Neural crest cell (in vitro differentiated cells): ENCODE data around the gene ATAD3B. TPM values are rescaled to one million over a fixed set of nuclear protein-coding genes. Genes with fewer than 3 reads are reported as not detected.
"Not testable (repeated sequence)": the region's sequence is repeated elsewhere in the genome, so short reads cannot be mapped to it uniquely, and the experiment has no call there.

ENCODE experiments used
- DNase-seq: peaks from one replicate; pipeline ENCODE4 v3.0.0; 2021; ENCODE audit warnings: low read depth, mixed read lengths, low spot score
- H3K27ac Mint-ChIP-seq: one replicate; pipeline ENCODE4 v1.8.0; 2021; ENCODE audit warnings: mild to moderate bottlenecking, mixed read lengths; ENCODE audit not compliant: unreplicated experiment
- H3K27me3 Mint-ChIP-seq: 2 replicates; pipeline ENCODE4 v1.8.0; 2021; ENCODE audit warnings: low read depth, mild to moderate bottlenecking, mixed read lengths
- H3K36me3 Mint-ChIP-seq: 2 replicates; pipeline ENCODE4 v1.8.0; 2021; ENCODE audit warnings: low read depth, mild to moderate bottlenecking, mixed read lengths
- H3K4me1 Mint-ChIP-seq: 2 replicates; pipeline ENCODE4 v1.8.0; 2021; ENCODE audit warnings: mixed read lengths
- H3K4me3 Mint-ChIP-seq: one replicate; pipeline ENCODE4 v1.8.0; 2021; ENCODE audit warnings: mild to moderate bottlenecking, mixed read lengths
- H3K9me3 Mint-ChIP-seq: 2 replicates; pipeline ENCODE4 v1.8.0; 2021; ENCODE audit warnings: mixed read lengths
- CTCF ChIP-seq: fragments of 200-600 bp; sonication (generic); conservative IDR thresholded peaks from 2 replicates; pipeline ENCODE4 v1.5.0; 2021; ENCODE audit warnings: antibody characterized with exemption, mild to moderate bottlenecking
- total RNA-seq: library from RNA; stranded (reverse); gene quantifications from 2 replicates; pipeline ENCODE4 v1.2.1, GENCODE V29; 2021

The ATAD3B gene
- total RNA-seq, 1 donor from 2014 or later: 45.1 TPM

GRCh38 chr1:1489861-1490260, 18.3 kb downstream of the ATAD3B start:
- no peak overlapping the region for H3K27ac Mint-ChIP-seq
- H3K27me3 Mint-ChIP-seq: no peaks in the 10 kb centered on the region
- H3K9me3 Mint-ChIP-seq: peaks cover 3% of the 10 kb centered on the region
- no peak for TF ChIP-seq CTCF
- no peaks in the 10 kb centered on the region for H3K4me1 Mint-ChIP-seq
- DNase-seq: no peak
- peaks cover 31% of the 10 kb centered on the region for H3K36me3 Mint-ChIP-seq
- no peak overlapping the region for H3K4me3 Mint-ChIP-seq

GRCh38 chr1:1490633-1491230, 19.2 kb downstream of the ATAD3B start:
- Mint-ChIP-seq H3K9me3 (peaks cover 3% of the 10 kb centered on the region), H3K4me1 (no peaks in the 10 kb centered on the region), H3K27ac (no peak overlapping the region), H3K36me3 (peaks cover 31% of the 10 kb centered on the region), H3K4me3 (no peak overlapping the region), H3K27me3 (no peaks in the 10 kb centered on the region)
- DNase-seq: no peak
- TF ChIP-seq CTCF: no peak

GRCh38 chr1:1491601-1492000, 20.0 kb downstream of the ATAD3B start:
- H3K36me3 Mint-ChIP-seq: peaks cover 31% of the 10 kb centered on the region
- H3K4me3 Mint-ChIP-seq: no peak overlapping the region
- no peaks in the 10 kb centered on the region for H3K27me3 Mint-ChIP-seq
- peaks cover 3% of the 10 kb centered on the region for H3K9me3 Mint-ChIP-seq
- no peak for TF ChIP-seq CTCF
- DNase-seq: no peak
- no peak overlapping the region for H3K27ac Mint-ChIP-seq
- H3K4me1 Mint-ChIP-seq: no peaks in the 10 kb centered on the region

GRCh38 chr1:1494311-1494710, 22.7 kb downstream of the ATAD3B start:
- H3K27ac Mint-ChIP-seq: not testable (repeated sequence)

GRCh38 chr1:1495461-1495975, 24.0 kb downstream of the ATAD3B start:
- not testable (repeated sequence) for H3K4me3 Mint-ChIP-seq, H3K4me1 Mint-ChIP-seq, DNase-seq, H3K9me3 Mint-ChIP-seq, H3K27ac Mint-ChIP-seq, H3K27me3 Mint-ChIP-seq
- H3K36me3 Mint-ChIP-seq: peaks cover 27% of the 10 kb centered on the region

More at GRCh38 chr1:1494311-1494710, 22.7 kb downstream of the ATAD3B start:
- DNase-seq, H3K9me3 Mint-ChIP-seq, H3K4me3 Mint-ChIP-seq, H3K27me3 Mint-ChIP-seq, H3K4me1 Mint-ChIP-seq: not testable (repeated sequence)
- peaks cover 31% of the 10 kb centered on the region for H3K36me3 Mint-ChIP-seq

- H3K4me1 Mint-ChIP-seq: peaks cover 12% of the 10 kb centered on the region
- peak overlapping the region; percentile 92 for H3K27ac Mint-ChIP-seq
- peak overlapping the region; percentile 83 for H3K4me3 Mint-ChIP-seq
- H3K36me3 Mint-ChIP-seq, H3K9me3 Mint-ChIP-seq, H3K27me3 Mint-ChIP-seq: not testable (repeated sequence)
- peak; percentile 64 for DNase-seq
- TF ChIP-seq CTCF: peak; percentile 76
These were observed 33.3 kb downstream of the ATAD3B start for GRCh38 chr1:1504777-1505365.
